Sigmoid colon (tissue), 3 donors: Measurements from ENCODE around the gene PEX14.

Experiments used
- POLR2A ChIP-seq, 2 donors: fragments of 450-650 bp; IDR thresholded peaks; one replicate each; pipeline ENCODE4 v1.6.1; 2016; ENCODE audit warnings: antibody characterized with exemption in 2 of 2, mild to moderate bottlenecking in 2 of 2, moderate library complexity in 2 of 2
- TF ChIP-seq, protein P1 (sequence below), 4 experiments: fragments of 450-650 bp in 3 of 4; fragments of 200-600 bp in 1 of 4; IDR thresholded peaks; one replicate each; pipeline ENCODE4 v1.5.1; 2016 to 2019; ENCODE audit warnings: antibody characterized with exemption in 4 of 4, mild to moderate bottlenecking in 3 of 4, moderate library complexity in 2 of 4

DNA sequence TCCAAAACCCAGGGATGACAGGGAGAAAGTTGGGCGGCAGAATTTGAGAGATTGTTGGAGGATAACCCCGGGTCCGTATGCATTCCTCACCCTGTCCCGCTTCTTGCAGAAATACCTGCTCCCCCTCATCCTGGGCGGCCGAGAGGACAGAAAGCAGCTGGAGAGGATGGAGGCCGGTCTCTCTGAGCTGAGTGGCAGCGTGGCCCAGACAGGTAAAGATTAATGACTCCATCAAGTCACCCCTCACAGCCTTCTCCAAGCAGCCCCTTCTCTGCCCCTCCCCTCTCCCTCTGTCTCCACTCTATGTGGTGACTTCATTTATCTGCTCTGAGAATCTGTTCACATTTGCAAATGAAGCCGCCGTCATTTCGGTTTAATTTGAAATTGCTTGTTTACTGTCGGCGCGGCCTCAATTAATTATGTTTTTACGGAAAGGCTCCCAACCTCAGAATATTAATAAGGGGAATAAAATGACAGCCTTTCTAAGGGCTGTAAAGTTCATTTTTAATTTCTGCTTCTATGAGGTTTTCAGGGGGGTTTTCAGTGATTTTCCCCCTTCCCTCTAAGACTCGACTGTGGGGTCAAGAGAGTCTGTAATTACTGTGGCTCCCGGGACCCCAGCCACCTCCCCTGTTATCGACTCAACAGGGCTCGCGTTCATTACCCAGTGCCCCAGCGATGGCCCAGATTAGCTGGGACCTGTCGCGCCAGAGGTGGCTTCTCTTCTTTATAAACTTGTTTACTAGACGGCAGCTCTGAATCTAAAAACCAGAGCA, 148.3 kb downstream of the PEX14 start:
- TF ChIP-seq, protein P1, sequence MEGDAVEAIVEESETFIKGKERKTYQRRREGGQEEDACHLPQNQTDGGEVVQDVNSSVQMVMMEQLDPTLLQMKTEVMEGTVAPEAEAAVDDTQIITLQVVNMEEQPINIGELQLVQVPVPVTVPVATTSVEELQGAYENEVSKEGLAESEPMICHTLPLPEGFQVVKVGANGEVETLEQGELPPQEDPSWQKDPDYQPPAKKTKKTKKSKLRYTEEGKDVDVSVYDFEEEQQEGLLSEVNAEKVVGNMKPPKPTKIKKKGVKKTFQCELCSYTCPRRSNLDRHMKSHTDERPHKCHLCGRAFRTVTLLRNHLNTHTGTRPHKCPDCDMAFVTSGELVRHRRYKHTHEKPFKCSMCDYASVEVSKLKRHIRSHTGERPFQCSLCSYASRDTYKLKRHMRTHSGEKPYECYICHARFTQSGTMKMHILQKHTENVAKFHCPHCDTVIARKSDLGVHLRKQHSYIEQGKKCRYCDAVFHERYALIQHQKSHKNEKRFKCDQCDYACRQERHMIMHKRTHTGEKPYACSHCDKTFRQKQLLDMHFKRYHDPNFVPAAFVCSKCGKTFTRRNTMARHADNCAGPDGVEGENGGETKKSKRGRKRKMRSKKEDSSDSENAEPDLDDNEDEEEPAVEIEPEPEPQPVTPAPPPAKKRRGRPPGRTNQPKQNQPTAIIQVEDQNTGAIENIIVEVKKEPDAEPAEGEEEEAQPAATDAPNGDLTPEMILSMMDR (IDR thresholded peaks at IDR 0.05): no peak
- no peak for TF ChIP-seq POLR2A (IDR thresholded peaks at IDR 0.05)
